Fibroblast of villous mesenchyme (primary cell): ENCODE measurements around the gene CAMSAP1. TPM values are rescaled to one million over a fixed set of nuclear protein-coding genes. Genes with fewer than 3 reads are reported as not detected.

Experiments
- DNase-seq: peaks from one replicate; pipeline ENCODE4 v3.0.0-alpha.2; 2010; ENCODE audit warnings: low read depth
- H3K4me3 ChIP-seq: 2 replicates; pipeline ENCODE4 v1.5.1; 2011; ENCODE audit warnings: low read depth, mild to moderate bottlenecking, low read length
- CTCF ChIP-seq: IDR thresholded peaks from 2 replicates; pipeline ENCODE4 v1.5.1; 2012; ENCODE audit warnings: low read depth, mild to moderate bottlenecking, low read length; ENCODE audit not compliant: insufficient read depth
- total RNA-seq: library from RNA; depleted of rRNA; stranded (reverse); fragments of >200 nt; gene quantifications from 2 replicates; pipeline ENCODE4 v1.2.3, GENCODE V29; 2012

Gene CAMSAP1
- total RNA-seq, 1 donor = 23.7 TPM

GRCh38 chr9:135905380-135906258 is 1.7 kb downstream of the CAMSAP1 start:
- TF ChIP-seq CTCF = no peak
- H3K4me3 ChIP-seq = peak overlapping the region; percentile 63
- peak; percentile 66 for DNase-seq

- DNase-seq = no peak
- H3K4me3 ChIP-seq = no peak overlapping the region
- TF ChIP-seq CTCF = no peak
These were observed 3.4 kb downstream of the CAMSAP1 start for GRCh38 chr9:135903786-135904520.

GRCh38 chr9:135903358-135903656 is 4.0 kb downstream of the CAMSAP1 start:
- TF ChIP-seq CTCF = no peak
- no peak overlapping the region for H3K4me3 ChIP-seq
- DNase-seq = no peak

- TF ChIP-seq CTCF = no peak
- no peak for DNase-seq
- no peak overlapping the region for H3K4me3 ChIP-seq
These were observed 4.5 kb downstream of the CAMSAP1 start for GRCh38 chr9:135902655-135903357.

- no peak for TF ChIP-seq CTCF
- DNase-seq = no peak
- no peak overlapping the region for H3K4me3 ChIP-seq
These were observed 5.5 kb downstream of the CAMSAP1 start for GRCh38 chr9:135901826-135902225.

- TF ChIP-seq CTCF = no peak
- no peak overlapping the region for H3K4me3 ChIP-seq
- DNase-seq = no peak
These were observed 6.2 kb downstream of the CAMSAP1 start for GRCh38 chr9:135901031-135901758.
